GM12873 (cell line): ENCODE measurements around the gene KDM5B.

Experiments used
- CTCF ChIP-seq: IDR thresholded peaks from 2 replicates; pipeline ENCODE4 v1.5.1; 2012; ENCODE audit warnings: low read depth, mild to moderate bottlenecking, moderate library complexity, low read length, control low read depth; ENCODE audit not compliant: insufficient read depth; ENCODE audit errors: missing control alignments

Gene KDM5B

GRCh38 chr1:202750024-202750423, 58.2 kb downstream of the KDM5B start:
- TF ChIP-seq CTCF, result no peak

DNA sequence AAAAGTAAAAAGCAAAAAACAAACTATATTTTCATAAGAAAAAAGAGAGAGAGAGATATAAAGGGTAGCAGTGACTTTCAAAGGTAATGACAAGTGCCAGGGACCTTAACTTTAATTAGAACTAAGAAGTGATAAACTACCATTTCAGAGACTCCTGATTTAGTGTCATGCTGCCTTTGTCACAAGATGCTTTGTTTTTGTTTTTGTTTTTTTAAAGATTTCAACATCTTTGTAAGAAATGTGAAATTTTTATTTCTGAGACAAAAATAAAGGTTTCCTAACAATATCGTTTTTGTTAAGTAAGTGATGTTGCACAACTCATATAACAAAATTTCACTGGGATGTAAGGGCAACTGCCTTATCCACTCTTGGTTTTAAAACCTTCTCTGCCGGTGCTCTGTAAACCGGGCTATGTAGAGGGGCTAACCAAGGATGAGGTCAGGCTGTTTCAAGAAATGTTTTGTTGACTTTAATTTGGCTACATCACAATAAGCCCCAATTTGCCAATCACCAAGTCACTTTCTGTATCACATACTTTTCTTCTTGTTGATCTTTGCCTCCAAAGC, 62.8 kb downstream of the KDM5B start:
- TF ChIP-seq CTCF, result no peak

DNA sequence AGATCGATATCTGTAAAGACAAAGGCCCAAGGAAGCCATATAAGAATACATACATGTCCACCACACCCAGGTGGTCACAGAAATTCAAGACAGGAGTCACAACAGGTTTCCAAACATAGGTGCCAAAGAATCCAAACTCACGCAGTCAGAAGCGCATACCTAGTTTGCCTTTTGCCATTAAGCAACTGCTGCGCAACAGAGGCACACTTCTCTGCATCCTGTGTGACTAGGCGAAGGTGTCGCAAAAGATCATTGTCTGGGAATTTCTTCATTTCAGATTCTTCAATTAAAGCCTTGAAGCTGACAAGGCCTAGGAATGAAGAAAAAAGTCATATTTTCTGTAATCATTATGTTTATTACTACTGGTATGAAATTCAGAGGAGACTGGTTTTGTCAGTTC, 65.7 kb downstream of the KDM5B start:
- TF ChIP-seq CTCF, result no peak

- no peak for TF ChIP-seq CTCF
These were observed 75.0 kb downstream of the KDM5B start for GRCh38 chr1:202733251-202733650.

GRCh38 chr1:202728951-202729350, 79.3 kb downstream of the KDM5B start:
- TF ChIP-seq CTCF, result no peak

GRCh38 chr1:202725526-202725925, 82.7 kb downstream of the KDM5B start:
- TF ChIP-seq CTCF, result no peak

- no peak for TF ChIP-seq CTCF
These were observed 84.5 kb downstream of the KDM5B start for GRCh38 chr1:202723708-202724107.
